Measurements from ENCODE around the gene KRTAP20-1.

Gene KRTAP20-1

GRCh38 chr21:30634906-30635305 lies 18.7 kb downstream of the KRTAP20-1 start, which contains the start of gene KRTAP20-2:
Gene KRTAP20-2, plus strand, starts transcription at chr21:30635206. Its CDS starts 58 bp downstream, at chr21:30635264.
- H4K8ac ChIP-seq (ENCODE audit: low read length), result peak within 1 kb of the TSS; percentile 14
- no peak within 1 kb of the TSS for H2BK5ac ChIP-seq (ENCODE audit: low read depth, low read length, poor library complexity, severe bottlenecking)
- H2BK15ac ChIP-seq (ENCODE audit: low read depth, poor library complexity, severe bottlenecking), result no peak within 1 kb of the TSS
- no peaks in the 10 kb centered on the region for H3K4me1 ChIP-seq (ENCODE audit: control insufficient read depth, insufficient read depth, low read depth, low read length)
- H2AK5ac ChIP-seq (ENCODE audit: low read length, severe bottlenecking), result no peak within 1 kb of the TSS
- H3K9me3 ChIP-seq (ENCODE audit: control insufficient read depth, low read length), result peaks cover 6% of the 10 kb centered on the region
- H2AFZ ChIP-seq (ENCODE audit: low read depth, low read length), result no peak within 1 kb of the TSS
- H2BK12ac ChIP-seq (ENCODE audit: low read length in 2 of 2), result no peak within 1 kb of the TSS
- no peak within 1 kb of the TSS for H3K4me3 ChIP-seq (ENCODE audit: insufficient read depth in 1 of 2, low read depth in 1 of 2, low read length in 2 of 2)
- H3K18ac ChIP-seq (ENCODE audit: low read depth in 1 of 2, low read length in 2 of 2), result no peak within 1 kb of the TSS
- H3K79me1 ChIP-seq (replicated peaks; ENCODE audit: low read length, poor library complexity, severe bottlenecking), result no peaks in the 10 kb centered on the region
- H3K27ac ChIP-seq (ENCODE audit: low read length, poor library complexity, severe bottlenecking), result no peak within 1 kb of the TSS
- H4K91ac ChIP-seq (ENCODE audit: low read length), result no peak within 1 kb of the TSS
- no peaks in the 10 kb centered on the region for H3K36me3 ChIP-seq (ENCODE audit: control insufficient read depth in 1 of 2, insufficient read depth in 2 of 2, low read depth in 1 of 2, low read length in 2 of 2)
- H3K9ac ChIP-seq (ENCODE audit: low read length), result no peak within 1 kb of the TSS
- no peak within 1 kb of the TSS for H3K14ac ChIP-seq (ENCODE audit: low read length in 2 of 2)
- no peaks in the 10 kb centered on the region for H3K27me3 ChIP-seq (ENCODE audit: control insufficient read depth in 1 of 2, insufficient read depth in 1 of 2, low read length in 2 of 2)
- H3K4me2 ChIP-seq (ENCODE audit: low read length, poor library complexity, severe bottlenecking), result no peak within 1 kb of the TSS
- H2BK120ac ChIP-seq (ENCODE audit: low read depth, low read length), result no peak within 1 kb of the TSS
- no peak within 1 kb of the TSS for H3K23ac ChIP-seq (ENCODE audit: low read length in 2 of 2)
- DNase-seq, result no peak
- H3K4ac ChIP-seq (ENCODE audit: low read depth in 1 of 2, low read length in 2 of 2), result no peak within 1 kb of the TSS
- WGBS, result 88% methylated on average over 1 of the region's 1 CpG

GRCh38 chr21:30638686-30639085 lies 22.5 kb downstream of the KRTAP20-1 start:
- WGBS, result 73% methylated on average over 2 of the region's 3 CpGs
- Histone ChIP-seq H3K4me1 (ENCODE audit: control insufficient read depth, insufficient read depth, low read depth, low read length) (no peaks in the 10 kb centered on the region), H2BK15ac (ENCODE audit: low read depth, poor library complexity, severe bottlenecking) (no peak overlapping the region)

GRCh38 chr21:30642564-30642963 lies 26.3 kb downstream of the KRTAP20-1 start, which contains the start of gene KRTAP20-3:
Gene KRTAP20-3, plus strand, starts transcription at chr21:30642864.
- Histone ChIP-seq H2BK12ac (ENCODE audit: low read length in 2 of 2) (no peak within 1 kb of the TSS), H3K79me1 (replicated peaks; ENCODE audit: low read length, poor library complexity, severe bottlenecking) (no peaks in the 10 kb centered on the region), H3K23ac (ENCODE audit: low read length in 2 of 2) (no peak within 1 kb of the TSS), H3K4ac (ENCODE audit: low read depth in 1 of 2, low read length in 2 of 2) (no peak within 1 kb of the TSS), H3K14ac (ENCODE audit: low read length in 2 of 2) (no peak within 1 kb of the TSS), H3K9me3 (ENCODE audit: control insufficient read depth, low read length) (peaks cover 13% of the 10 kb centered on the region), H4K91ac (ENCODE audit: low read length) (no peak within 1 kb of the TSS), H3K27ac (ENCODE audit: low read length, poor library complexity, severe bottlenecking) (no peak within 1 kb of the TSS), H2AK5ac (ENCODE audit: low read length, severe bottlenecking) (no peak within 1 kb of the TSS), H2AFZ (ENCODE audit: low read depth, low read length) (no peak within 1 kb of the TSS), H3K27me3 (ENCODE audit: control insufficient read depth in 1 of 2, insufficient read depth in 1 of 2, low read length in 2 of 2) (no peaks in the 10 kb centered on the region), H2BK5ac (ENCODE audit: low read depth, low read length, poor library complexity, severe bottlenecking) (no peak within 1 kb of the TSS), H3K4me2 (ENCODE audit: low read length, poor library complexity, severe bottlenecking) (no peak within 1 kb of the TSS), H3K9ac (ENCODE audit: low read length) (no peak within 1 kb of the TSS), H3K4me1 (ENCODE audit: control insufficient read depth, insufficient read depth, low read depth, low read length) (no peaks in the 10 kb centered on the region), H2BK120ac (ENCODE audit: low read depth, low read length) (no peak within 1 kb of the TSS), H4K8ac (ENCODE audit: low read length) (no peak within 1 kb of the TSS), H2BK15ac (ENCODE audit: low read depth, poor library complexity, severe bottlenecking) (no peak within 1 kb of the TSS), H3K36me3 (ENCODE audit: control insufficient read depth in 1 of 2, insufficient read depth in 2 of 2, low read depth in 1 of 2, low read length in 2 of 2) (no peaks in the 10 kb centered on the region), H3K4me3 (ENCODE audit: insufficient read depth in 1 of 2, low read depth in 1 of 2, low read length in 2 of 2) (no peak within 1 kb of the TSS), H3K18ac (ENCODE audit: low read depth in 1 of 2, low read length in 2 of 2) (no peak within 1 kb of the TSS)
- no peak for DNase-seq
- 94% methylated on average over 2 of the region's 2 CpGs for WGBS

More at GRCh38 chr21:30638686-30639085, 22.5 kb downstream of the KRTAP20-1 start:
- H3K18ac ChIP-seq (ENCODE audit: low read depth in 1 of 2, low read length in 2 of 2), result no peak overlapping the region
- peaks cover 9% of the 10 kb centered on the region for H3K9me3 ChIP-seq (ENCODE audit: control insufficient read depth, low read length)
- no peak overlapping the region for H2AK5ac ChIP-seq (ENCODE audit: low read length, severe bottlenecking)
- H2AFZ ChIP-seq (ENCODE audit: low read depth, low read length), result no peak overlapping the region
- no peaks in the 10 kb centered on the region for H3K36me3 ChIP-seq (ENCODE audit: control insufficient read depth in 1 of 2, insufficient read depth in 2 of 2, low read depth in 1 of 2, low read length in 2 of 2)
- H3K4me3 ChIP-seq (ENCODE audit: insufficient read depth in 1 of 2, low read depth in 1 of 2, low read length in 2 of 2), result no peak overlapping the region
- H2BK12ac ChIP-seq (ENCODE audit: low read length in 2 of 2), result no peak overlapping the region
- no peak overlapping the region for H3K4ac ChIP-seq (ENCODE audit: low read depth in 1 of 2, low read length in 2 of 2)
- no peak for DNase-seq
- no peak overlapping the region for H3K4me2 ChIP-seq (ENCODE audit: low read length, poor library complexity, severe bottlenecking)
- H3K79me1 ChIP-seq (replicated peaks; ENCODE audit: low read length, poor library complexity, severe bottlenecking), result no peaks in the 10 kb centered on the region
- no peak overlapping the region for H3K27ac ChIP-seq (ENCODE audit: low read length, poor library complexity, severe bottlenecking)
- no peak overlapping the region for H3K9ac ChIP-seq (ENCODE audit: low read length)
- H4K8ac ChIP-seq (ENCODE audit: low read length), result no peak overlapping the region
- no peaks in the 10 kb centered on the region for H3K27me3 ChIP-seq (ENCODE audit: control insufficient read depth in 1 of 2, insufficient read depth in 1 of 2, low read length in 2 of 2)
- no peak overlapping the region for H2BK120ac ChIP-seq (ENCODE audit: low read depth, low read length)
- H3K14ac ChIP-seq (ENCODE audit: low read length in 2 of 2), result no peak overlapping the region
- H2BK5ac ChIP-seq (ENCODE audit: low read depth, low read length, poor library complexity, severe bottlenecking), result no peak overlapping the region
- no peak overlapping the region for H3K23ac ChIP-seq (ENCODE audit: low read length in 2 of 2)
- H4K91ac ChIP-seq (ENCODE audit: low read length), result no peak overlapping the region

- no peaks in the 10 kb centered on the region for H3K36me3 ChIP-seq (ENCODE audit: control insufficient read depth in 1 of 2, insufficient read depth in 2 of 2, low read depth in 1 of 2, low read length in 2 of 2)
- no peak overlapping the region for H3K4me3 ChIP-seq (ENCODE audit: insufficient read depth in 1 of 2, low read depth in 1 of 2, low read length in 2 of 2)
- no peak overlapping the region for H3K23ac ChIP-seq (ENCODE audit: low read length in 2 of 2)
- no peak overlapping the region for H4K8ac ChIP-seq (ENCODE audit: low read length)
- no peak overlapping the region for H2AFZ ChIP-seq (ENCODE audit: low read depth, low read length)
- H2BK15ac ChIP-seq (ENCODE audit: low read depth, poor library complexity, severe bottlenecking), result no peak overlapping the region
- H2BK5ac ChIP-seq (ENCODE audit: low read depth, low read length, poor library complexity, severe bottlenecking), result no peak overlapping the region
- no peak overlapping the region for H4K91ac ChIP-seq (ENCODE audit: low read length)
- no peaks in the 10 kb centered on the region for H3K4me1 ChIP-seq (ENCODE audit: control insufficient read depth, insufficient read depth, low read depth, low read length)
- no peak overlapping the region for H3K14ac ChIP-seq (ENCODE audit: low read length in 2 of 2)
- H3K4me2 ChIP-seq (ENCODE audit: low read length, poor library complexity, severe bottlenecking), result no peak overlapping the region
- no peaks in the 10 kb centered on the region for H3K79me1 ChIP-seq (replicated peaks; ENCODE audit: low read length, poor library complexity, severe bottlenecking)
- no peak overlapping the region for H2BK120ac ChIP-seq (ENCODE audit: low read depth, low read length)
- H3K9ac ChIP-seq (ENCODE audit: low read length), result no peak overlapping the region
- no peak overlapping the region for H3K4ac ChIP-seq (ENCODE audit: low read depth in 1 of 2, low read length in 2 of 2)
- no peaks in the 10 kb centered on the region for H3K27me3 ChIP-seq (ENCODE audit: control insufficient read depth in 1 of 2, insufficient read depth in 1 of 2, low read length in 2 of 2)
- H3K27ac ChIP-seq (ENCODE audit: low read length, poor library complexity, severe bottlenecking), result no peak overlapping the region
- whole genome bisulfite sequencing, result no CpG with 5 or more reads among the region's 1 CpG
- no peak overlapping the region for H2BK12ac ChIP-seq (ENCODE audit: low read length in 2 of 2)
- no peak for DNase-seq
- no peak overlapping the region for H3K18ac ChIP-seq (ENCODE audit: low read depth in 1 of 2, low read length in 2 of 2)
- peaks cover 13% of the 10 kb centered on the region for H3K9me3 ChIP-seq (ENCODE audit: control insufficient read depth, low read length)
- no peak overlapping the region for H2AK5ac ChIP-seq (ENCODE audit: low read length, severe bottlenecking)
Observed at GRCh38 chr21:30646904-30647414, 30.7 kb downstream of the KRTAP20-1 start.
